Inflammatory macrophage (primary cell): ENCODE measurements around the gene UFM1.
"Not testable (repeated sequence)": the region's sequence is repeated elsewhere in the genome, so short reads cannot be mapped to it uniquely, and the experiment has no call there.

Experiments used
- DNase-seq, 2 donors: peaks; one replicate each; pipeline ENCODE4 v3.0.0-alpha.2; 2020 to 2022
- total RNA-seq, 18 experiments: gene quantifications; one replicate each; lab custom pipeline; 2026; ENCODE audit warnings: mixed read lengths in 6 of 18, inconsistent platforms in 2 of 18; lab: John Stamatoyannopoulos, UW

Gene UFM1
- total RNA-seq: 60.4 to 138 (median 114) reads per million in 18 experiments

DNA sequence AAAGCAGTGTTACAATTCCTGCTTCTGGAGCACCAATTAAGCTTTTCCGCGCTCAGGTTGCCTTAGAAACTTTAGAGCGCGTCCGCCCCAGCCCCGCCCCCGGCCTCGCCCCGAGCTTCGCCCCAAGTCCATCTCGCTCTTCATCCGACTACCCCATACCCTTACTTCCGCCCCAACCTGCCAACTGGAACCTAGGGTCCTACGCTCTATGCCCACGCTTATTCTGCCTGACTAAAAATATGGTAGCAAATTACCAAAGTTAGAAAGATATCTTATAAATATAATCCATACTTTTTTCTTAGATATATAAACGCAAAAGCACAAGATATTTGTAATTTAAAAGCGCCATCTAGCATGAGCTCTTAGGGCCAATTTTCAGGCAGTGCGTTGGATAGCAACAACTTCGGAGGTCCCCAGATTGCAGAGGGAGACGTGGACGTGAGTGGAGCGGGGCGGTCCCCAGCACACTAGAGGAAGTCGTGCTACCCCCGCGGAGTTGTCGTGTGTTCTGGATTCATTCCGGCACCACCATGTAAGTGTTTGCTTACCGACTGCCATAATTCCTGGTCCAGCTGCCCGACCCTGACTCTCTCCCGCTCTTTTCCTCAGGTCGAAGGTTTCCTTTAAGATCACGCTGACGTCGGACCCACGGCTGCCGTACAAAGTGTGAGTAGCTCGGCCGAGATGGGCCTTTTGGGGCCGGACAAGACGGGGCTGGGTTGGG lies at the start of gene UFM1:
UFM1 (plus strand) TSS at position 462 of the 724 bp plus-strand sequence; CDS start at position 531, 69 bp downstream.
- DNase-seq: peak; percentile 93 to 95

DNA sequence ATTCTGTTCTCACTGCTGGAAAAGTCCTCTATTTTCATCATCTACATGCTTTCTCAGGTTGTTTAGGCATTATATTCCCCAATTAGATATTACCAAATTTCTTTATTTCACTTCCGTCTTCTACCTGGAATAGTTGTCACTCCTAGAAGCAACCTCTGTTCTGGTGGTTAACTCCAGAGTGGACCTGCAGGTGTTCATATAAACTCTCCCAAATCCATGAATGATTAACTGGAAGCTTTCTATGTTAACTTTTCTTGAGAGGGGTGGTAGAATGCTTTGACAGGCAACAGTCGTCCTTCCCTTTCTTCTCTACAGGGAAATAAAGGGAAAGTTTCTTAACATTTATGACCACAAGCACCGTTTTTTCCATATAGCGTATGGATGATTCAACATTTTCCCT lies 48.4 kb upstream of the UFM1 start:
- DNase-seq: no peak

DNA sequence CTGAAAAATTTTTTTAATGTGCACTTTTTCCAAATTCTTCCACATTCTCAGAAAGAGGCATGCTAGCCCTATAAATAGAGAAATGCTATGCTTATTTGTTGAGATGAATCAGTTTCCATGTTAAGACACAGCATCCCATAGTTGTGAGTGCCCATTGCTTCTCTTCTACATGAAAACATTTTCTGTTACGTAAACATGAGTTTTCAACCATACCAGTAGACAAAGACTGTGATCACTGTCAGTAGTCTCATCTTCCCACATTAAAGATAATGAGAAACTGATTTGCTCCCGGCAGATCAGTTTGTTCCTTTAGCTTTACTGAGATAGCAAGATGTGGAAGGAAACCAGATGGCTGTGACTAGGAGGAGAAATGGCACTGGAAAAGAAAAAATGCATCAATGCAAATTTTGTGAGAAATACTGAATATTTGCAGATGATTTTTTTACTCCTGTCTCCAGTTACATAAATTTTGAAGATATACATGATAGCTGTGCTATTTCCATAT lies 45.8 kb upstream of the UFM1 start:
- no peak for DNase-seq

DNA sequence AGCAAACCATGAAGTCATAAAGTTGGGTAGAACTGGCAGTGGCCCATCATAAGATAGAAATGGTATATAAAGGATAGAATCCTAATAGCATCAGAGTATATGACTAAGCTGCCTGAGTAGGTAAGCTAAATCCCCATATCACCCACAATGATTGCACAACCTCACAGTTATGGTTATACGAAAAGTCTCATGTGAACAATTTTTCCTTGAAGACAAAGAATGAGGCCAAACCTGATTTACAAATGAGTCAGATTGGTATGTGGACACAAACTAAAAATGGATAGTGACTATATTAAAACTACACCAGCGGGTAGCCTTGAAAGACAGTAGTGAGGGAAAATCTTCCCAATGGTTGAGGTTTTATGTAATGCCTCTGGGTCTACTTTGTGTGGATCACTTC lies 40.9 kb upstream of the UFM1 start:
- no peak for DNase-seq

DNA sequence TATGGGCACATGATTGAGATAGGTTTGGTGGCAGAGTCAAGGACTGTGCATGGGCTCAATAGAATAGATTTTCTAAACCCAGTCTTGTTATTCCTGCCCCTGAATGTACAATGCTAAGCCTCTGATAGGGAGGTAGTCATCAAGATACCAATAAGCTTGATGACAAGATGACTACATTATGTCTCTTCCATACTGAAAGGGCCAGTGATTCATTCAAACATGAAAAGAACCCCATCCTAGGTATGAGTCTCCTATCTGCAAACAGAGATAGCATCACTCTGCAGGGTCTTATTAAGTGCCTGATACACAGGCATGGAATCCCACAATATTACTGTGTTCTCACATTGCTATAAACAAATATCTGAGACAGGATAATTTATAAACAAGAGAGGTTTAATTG lies 40.3 kb upstream of the UFM1 start:
- DNase-seq: no peak

DNA sequence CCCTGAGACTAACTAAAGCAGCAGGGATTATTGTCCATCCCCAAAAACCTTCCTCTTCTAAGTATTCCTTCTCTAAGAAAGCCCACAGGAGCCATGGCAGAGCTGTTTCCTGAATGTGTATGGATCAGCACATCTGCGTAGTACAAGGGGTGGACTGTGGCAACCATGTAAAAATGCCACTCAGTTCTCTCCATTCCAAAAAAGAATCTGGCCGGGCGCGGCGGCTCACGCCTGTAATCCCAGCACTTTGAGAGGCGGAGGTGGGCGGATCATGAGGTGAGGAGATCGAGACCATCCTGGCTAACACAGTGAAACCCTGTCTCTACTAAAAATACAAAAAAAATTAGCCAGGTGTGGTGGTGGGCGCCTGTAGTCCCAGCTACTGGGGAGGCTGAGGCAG lies 38.5 kb upstream of the UFM1 start:
- not testable (repeated sequence) for DNase-seq

DNA sequence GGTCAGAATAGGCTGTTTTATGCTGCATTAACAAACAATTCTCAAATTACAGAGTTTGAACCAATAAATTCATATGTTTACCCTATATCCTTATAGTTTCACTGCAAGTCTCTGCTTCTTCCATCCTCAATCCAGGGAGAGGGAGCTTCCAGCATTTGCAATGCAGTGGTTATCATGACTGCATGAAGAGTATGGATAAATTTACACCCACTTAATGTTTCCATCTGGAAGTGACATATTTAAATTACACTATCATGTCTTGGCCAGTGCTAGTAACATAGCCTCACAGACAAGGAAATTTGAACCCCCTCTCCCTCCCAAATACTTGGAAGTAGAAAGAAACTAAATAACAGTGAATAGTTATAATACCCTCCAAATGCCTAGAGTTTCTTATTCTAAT lies 33.5 kb upstream of the UFM1 start:
- DNase-seq: no peak

DNA sequence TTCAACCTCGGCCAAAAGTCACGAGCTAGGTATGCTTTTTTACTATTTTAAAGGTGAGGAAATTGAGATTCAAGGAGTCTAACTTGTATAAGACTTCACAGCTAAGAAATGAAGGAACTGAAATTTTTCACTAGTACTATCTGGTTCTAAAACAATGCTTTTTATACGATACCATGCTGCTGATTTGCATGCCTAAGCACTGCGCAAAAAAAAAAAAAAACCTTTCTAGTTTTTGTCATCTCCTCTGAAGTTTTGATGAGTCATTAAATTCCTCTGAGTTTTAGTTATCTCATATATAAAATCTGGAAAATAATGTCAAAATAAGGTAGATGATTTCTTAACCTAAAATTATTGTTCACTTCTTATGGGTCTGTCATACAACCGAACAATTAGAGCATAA lies 28.0 kb upstream of the UFM1 start:
- DNase-seq: no peak

DNA sequence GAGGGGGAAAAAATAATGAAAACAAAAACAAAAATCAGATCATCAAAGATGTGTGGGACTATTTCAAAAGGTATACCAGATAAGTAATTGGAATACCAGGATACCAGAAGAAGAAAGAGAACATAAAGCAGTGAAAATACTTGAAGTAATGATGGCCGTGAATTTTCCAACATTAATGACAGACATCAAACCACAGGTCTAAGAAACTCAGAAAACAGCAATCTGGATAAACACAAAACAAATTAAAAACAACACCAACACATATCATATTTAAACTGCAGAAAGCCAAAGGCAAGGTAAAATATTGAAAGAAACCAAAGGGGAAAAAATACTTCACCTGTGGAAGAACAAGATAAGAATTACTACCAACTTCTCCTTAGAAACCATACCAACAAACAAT lies 24.2 kb upstream of the UFM1 start:
- no peak for DNase-seq

DNA sequence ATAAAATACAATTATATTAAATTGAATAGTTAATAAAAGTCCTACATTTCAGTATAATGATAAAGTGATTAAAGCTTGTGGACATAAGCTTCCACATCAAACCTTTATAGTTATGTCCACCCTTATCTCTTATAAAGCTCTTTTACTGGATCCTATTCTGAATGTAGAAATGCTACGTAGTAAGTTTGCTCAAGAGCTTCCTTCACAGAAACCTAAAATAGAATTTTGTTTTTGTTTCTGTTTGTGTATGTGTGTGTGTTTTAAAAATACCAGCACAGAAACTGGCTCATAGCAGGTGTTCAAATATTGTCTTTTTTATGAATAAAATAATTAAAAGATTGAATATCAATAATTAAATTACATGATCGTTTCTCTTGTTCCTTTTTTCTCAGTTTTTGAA lies 21.0 kb upstream of the UFM1 start:
- DNase-seq: no peak

DNA sequence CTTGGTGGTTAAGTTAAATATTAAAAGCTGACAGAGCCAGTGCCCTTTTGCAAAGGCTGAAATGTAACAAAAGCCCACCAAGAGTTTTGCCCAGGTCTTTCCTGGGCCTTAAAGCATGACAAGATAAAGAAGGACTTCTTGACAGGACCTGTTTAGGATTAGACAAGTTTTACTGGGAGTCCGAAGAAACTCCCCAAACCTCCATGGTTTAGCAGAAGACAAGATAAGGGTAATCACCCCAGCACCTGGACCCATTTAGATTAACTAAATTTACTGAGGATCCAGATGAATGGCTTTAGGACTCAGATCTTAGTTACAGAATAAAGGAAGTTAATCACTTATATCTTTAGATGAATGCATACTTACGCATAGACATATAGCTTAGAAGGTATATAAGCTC lies 14.8 kb upstream of the UFM1 start:
- DNase-seq: no peak

DNA sequence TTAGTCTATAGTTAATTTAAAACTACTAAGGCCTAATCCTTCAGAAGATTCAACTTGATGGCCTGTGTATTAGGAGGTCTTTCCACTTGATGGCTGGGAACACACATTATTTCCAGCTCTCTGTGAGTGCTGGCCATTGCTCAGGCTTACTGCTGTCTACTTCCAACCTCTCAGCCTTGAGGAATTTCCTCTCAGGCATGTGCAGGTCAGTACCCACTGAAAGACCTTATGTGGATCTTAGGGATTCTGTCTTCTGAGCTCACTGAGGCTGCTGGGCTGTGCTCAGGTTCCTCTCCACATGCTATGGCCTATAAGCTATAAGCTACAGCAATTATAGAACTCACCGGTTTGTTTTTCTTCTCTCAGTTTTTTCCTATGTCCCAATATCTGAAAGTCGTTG lies 11.6 kb upstream of the UFM1 start:
- no peak for DNase-seq

DNA sequence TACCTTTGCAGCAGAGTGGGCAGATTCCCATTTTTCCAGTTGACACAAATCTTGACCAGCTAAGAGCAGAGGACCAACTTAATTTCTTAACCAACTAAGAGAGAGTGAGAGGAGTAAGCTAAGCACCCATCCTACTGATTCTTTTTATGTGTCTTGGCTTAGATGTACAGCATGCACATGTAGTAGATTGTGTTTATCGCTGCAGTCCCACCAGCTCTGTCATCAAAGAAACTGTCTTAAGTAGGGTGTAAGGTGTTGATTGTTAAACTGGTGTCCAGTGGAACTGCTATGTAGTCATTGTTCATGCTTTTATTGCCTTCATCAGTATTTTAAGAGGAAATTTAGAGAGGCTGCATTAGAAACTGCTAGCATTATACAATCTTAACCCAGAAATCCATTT lies 9.0 kb upstream of the UFM1 start:
- DNase-seq: no peak

DNA sequence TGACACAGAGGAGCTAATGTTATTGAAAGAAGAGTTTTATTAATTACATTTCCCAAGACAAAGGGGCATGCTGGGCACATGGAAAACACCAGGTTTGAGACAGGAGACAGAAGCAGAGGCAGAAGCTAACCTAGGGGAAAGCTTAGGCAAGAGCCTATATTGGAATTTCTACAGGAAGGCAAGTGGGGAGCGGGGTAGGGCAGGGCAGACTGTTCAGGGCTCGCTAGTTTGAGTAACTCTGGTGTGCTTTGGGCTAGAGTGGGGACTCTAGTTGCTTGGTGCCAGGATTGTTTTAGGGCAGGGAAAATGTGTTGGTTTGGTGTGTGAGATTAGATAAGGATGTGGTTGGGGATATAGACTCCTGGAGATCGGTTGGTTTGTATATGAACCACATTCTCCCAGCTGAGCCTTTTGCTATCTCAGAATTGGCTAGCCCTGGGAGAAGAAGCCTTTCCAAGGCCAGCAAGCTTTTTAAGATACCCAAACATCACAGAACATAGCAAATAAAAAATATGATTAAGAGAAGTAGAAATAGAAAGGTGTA lies 8.4 kb upstream of the UFM1 start:
- no peak for DNase-seq

DNA sequence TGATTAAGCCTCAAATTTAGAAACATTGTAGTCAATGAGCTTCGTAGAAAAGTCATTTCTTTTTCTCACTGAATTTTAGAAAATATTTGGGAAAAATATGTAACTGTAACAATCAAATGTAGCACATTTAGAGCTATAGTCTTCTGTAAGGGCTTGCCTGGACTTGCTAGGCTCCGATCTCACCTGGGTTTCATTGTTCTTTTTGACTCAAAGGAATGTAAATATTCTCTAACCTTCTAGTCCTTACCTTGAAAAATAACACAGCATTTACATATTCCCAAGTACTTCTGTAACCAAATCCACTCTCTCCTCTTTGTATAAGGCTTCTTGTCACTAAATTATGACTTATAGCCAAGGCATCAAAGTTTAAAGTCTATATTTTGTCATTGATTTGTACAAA lies 2.9 kb upstream of the UFM1 start:
- DNase-seq: no peak

DNA sequence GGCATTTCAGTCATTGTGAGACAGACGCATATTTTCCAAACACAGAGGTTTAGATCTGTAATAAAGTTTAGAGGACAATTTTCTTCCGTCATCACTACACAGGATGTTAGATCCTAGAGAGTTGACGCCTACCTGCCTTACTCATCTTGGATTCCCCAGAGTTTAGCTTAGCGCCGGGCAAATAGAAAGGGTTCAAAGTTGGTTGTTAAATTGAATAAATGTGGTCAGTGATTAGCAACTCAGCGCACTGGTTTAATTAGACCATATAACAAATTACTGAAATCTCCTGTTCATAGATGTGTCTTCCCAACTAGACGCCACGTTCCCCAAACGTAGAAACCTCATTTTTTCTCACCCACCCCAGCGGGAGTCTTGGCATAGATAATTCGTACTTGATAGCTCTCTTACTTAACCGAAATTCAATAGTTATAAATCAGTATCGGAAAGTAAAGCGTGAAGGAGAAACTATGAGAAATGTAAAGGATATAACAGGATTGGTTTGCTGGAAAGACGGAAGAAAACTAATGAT lies 726 bp upstream of the UFM1 start:
- DNase-seq: no peak

DNA sequence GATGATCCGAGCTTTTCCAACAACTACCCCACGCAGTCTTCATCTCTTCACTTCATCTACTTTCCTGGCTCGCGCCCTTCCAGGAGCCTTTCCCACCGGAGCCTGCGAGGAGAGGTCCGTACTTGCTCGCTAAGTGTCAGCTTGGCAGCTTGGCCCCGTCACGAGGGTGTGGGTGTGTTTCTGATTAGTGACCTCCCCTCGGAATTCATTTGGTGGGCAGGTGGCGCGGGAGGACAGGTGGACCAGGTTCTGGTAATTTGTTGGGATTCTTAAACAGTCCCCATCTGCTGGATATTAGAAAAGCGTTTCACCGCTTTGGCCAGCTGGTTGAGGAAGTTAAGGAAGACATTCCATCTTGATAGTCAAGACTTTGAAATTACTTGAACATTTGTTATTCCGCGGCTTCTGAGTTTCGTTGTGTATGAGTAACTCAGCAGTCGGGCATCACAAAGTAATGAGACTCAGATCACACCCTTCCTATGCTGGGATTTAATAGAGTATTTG lies 515 bp downstream of the UFM1 start:
- DNase-seq: peak; percentile 11 to 54

DNA sequence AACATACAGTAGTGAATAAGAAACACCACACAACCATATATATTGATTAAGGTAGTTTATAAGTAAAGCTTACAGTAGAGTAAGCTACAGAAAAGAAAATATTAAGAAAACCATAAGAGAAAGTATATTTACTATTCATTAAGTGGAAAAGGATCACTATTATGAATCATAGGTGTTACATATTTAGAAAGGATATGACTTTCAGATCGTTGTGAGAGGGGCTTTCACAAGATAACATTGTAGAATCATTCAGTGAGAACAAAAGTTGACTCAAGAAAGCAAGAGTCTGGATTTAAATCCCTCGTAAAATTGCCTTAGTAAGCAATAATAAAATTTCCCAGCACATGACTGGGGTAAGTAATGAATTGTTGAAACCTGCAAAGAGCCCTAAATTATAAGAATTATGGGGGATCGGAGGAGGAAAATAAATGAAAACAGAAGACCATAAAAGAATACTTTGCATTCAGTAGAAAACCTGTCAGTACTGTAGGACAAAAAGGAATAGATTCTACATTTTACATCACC lies 6.0 kb downstream of the UFM1 start:
- DNase-seq: no peak

DNA sequence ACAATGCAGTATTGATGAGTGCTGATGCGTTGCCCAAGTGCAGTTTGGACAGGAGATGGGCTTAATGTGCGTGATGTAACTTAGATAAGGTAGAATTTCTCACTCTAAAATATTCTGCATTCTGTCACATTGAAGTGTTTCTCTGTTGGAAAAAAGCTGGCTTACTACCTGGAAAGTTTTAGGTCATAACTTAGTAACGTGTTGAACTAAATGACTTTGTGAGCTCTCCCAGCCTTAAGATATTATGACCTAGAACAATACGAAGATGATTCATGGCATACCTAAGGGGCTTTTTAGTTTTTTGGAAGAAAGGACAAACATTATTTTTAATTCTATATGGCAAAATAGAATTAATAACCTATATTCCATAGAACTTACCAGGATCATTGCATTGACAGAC lies 9.0 kb downstream of the UFM1 start:
- no peak for DNase-seq

DNA sequence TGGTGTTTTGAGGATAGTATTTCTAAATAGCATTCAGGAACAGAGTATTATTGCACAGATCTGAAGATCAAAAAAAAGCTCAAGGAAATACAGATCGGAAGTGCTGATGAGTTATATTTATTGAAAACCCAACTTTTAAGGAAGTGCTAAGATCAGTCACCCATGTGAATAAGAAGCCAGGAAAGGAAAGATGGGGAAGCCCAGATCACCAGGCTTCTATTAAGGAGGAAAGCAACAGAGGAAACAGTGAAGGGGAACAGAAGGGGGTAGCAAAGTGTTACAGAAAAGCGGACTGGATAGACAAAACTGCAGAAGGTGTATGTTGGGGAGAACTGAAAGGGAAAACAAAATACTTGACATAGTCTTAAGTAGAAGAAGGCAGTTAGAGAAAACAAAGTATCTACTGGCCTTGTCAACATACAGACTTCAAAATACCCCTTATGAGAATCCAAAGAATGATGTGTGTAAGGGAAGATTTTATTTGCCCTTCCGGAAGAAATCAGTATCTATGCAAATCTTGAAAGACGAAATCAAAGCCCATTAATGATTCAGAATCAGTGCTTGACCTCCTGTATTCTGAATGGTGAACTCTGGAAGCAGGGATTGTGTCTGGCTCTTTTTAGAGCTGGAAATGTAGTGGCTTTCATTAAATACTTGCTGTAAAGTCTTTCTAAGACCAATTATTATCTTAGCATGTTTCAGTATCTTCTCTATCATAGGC lies 12.1 kb downstream of the UFM1 start:
- peak; percentile 3 to 43 for DNase-seq

DNA sequence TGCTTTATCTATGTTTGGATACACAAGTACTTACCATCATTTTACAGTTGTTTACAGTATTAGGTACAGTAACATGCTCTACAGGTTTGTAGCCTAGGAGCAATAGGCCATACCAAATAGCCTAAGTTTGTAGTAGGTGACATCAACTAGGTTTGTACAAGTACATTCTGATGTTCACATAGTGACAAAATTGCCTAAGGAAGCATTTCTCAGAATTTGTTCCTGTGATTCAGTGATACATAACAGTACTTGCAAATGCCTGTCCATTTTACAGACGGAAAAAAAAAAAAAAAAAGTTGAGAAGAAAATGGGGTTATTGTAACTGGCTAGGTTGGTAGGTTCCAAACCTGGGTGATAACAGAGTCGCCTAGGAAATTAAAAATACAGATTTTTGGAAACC lies 13.6 kb downstream of the UFM1 start:
- DNase-seq: no peak

DNA sequence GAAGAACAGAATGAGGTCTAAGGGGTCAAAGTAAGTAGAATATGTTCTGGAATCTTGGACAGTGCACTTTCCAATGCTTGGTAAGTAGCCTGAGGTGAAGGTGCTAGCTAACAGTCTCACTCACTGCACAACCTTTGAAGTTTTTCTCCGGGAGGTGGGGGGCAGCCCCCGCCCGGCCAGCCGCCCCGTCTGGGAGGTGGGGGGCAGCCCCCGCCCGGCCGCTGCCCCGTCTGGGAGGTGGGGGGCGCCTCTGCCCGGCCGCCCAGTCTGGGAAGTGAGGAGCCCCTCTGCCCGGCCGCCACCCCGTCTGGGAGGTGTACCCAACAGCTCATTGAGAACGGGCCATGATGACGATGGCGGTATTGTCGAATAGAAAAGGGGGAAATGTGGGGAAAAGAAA lies 14.1 kb downstream of the UFM1 start:
- not testable (repeated sequence) for DNase-seq

DNA sequence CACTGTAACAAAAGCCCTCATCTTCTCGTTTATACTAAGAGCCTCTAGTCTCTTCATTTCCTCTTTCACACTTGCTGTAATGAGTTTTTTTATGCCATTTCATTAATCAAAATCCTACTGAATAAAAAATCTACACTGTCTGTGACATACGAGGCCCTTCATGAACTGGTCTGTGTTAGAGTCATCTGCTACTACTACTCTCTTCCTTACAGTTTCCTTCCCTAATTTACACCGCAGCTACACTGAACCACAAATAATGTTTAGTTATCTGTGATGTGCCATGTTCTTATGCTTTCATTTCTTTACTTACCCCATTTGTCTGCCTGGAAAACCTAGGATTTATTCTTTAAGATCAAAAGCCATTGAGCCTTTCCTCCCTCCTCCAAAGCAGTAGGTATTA lies 16.0 kb downstream of the UFM1 start:
- DNase-seq: no peak
